ENCODE results near the gene FURIN. TPM values are rescaled to one million over a fixed set of nuclear protein-coding genes. Genes with fewer than 3 reads are reported as not detected.
"Not testable (repeated sequence)": the region's sequence is repeated elsewhere in the genome, so short reads cannot be mapped to it uniquely, and the experiment has no call there.

FURIN gene
- total RNA-seq, 3 donors from 2014 or later = 34.5 to 48.5 (median 36.4) TPM

- Histone ChIP-seq H3K27me3 (no peaks in the 10 kb centered on the region), H3K27ac (no peak overlapping the region), H3K9me3 (no peaks in the 10 kb centered on the region), H3K36me3 (no peaks in the 10 kb centered on the region), H3K4me3 (no peak overlapping the region), H3K4me1 (no peaks in the 10 kb centered on the region)
- no peak for DNase-seq (ENCODE audit: low spot score in 2 of 2)
- TF ChIP-seq POLR2AphosphoS5 (IDR thresholded peaks at IDR 0.05) (no peak), POLR2A (IDR thresholded peaks at IDR 0.05) (no peak), CTCF (IDR thresholded peaks at IDR 0.05) (no peak)
- intact Hi-C loops (cut with DNase I; ENCODE audit: low total_unique reads) = no loop called here
Observed at GRCh38 chr15:90823455-90823974, 44.9 kb upstream of the FURIN start.

GRCh38 chr15:90825115-90825899 is 43.1 kb upstream of the FURIN start:
- intact Hi-C loops (cut with DNase I; ENCODE audit: low total_unique reads); H3K36me3 ChIP-seq; H3K4me1 ChIP-seq; DNase-seq (ENCODE audit: low spot score in 2 of 2); H3K4me3 ChIP-seq; H3K27ac ChIP-seq; H3K27me3 ChIP-seq; H3K9me3 ChIP-seq: not testable (repeated sequence)

GRCh38 chr15:90826206-90826885 is 42.0 kb upstream of the FURIN start:
- H3K4me3 ChIP-seq; DNase-seq (ENCODE audit: low spot score in 2 of 2); H3K4me1 ChIP-seq; intact Hi-C loops (cut with DNase I; ENCODE audit: low total_unique reads); H3K27ac ChIP-seq; H3K36me3 ChIP-seq; H3K9me3 ChIP-seq; H3K27me3 ChIP-seq: not testable (repeated sequence)

GRCh38 chr15:90826886-90827435 is 41.4 kb upstream of the FURIN start:
- intact Hi-C loops (cut with DNase I; ENCODE audit: low total_unique reads) = no loop called here
- Histone ChIP-seq H3K36me3 (no peaks in the 10 kb centered on the region), H3K4me3 (no peak overlapping the region), H3K4me1 (no peaks in the 10 kb centered on the region), H3K9me3 (no peaks in the 10 kb centered on the region), H3K27ac (no peak overlapping the region), H3K27me3 (no peaks in the 10 kb centered on the region)
- DNase-seq (ENCODE audit: low spot score in 2 of 2) = no peak
- no peak for TF ChIP-seq POLR2A (IDR thresholded peaks at IDR 0.05)
- TF ChIP-seq CTCF (IDR thresholded peaks at IDR 0.05) = no peak
- no peak for TF ChIP-seq POLR2AphosphoS5 (IDR thresholded peaks at IDR 0.05)

GRCh38 chr15:90828111-90828510 is 40.3 kb upstream of the FURIN start:
- TF ChIP-seq POLR2AphosphoS5 (IDR thresholded peaks at IDR 0.05) (no peak), POLR2A (IDR thresholded peaks at IDR 0.05) (no peak), CTCF (IDR thresholded peaks at IDR 0.05) (no peak)
- Histone ChIP-seq H3K27ac (no peak overlapping the region), H3K9me3 (no peaks in the 10 kb centered on the region), H3K4me1 (no peaks in the 10 kb centered on the region), H3K27me3 (no peaks in the 10 kb centered on the region), H3K36me3 (no peaks in the 10 kb centered on the region), H3K4me3 (no peak overlapping the region)
- DNase-seq (ENCODE audit: low spot score in 2 of 2) = no peak
- intact Hi-C loops (cut with DNase I; ENCODE audit: low total_unique reads) = no loop called here

- no peaks in the 10 kb centered on the region for H3K27me3 ChIP-seq
- TF ChIP-seq POLR2AphosphoS5 (IDR thresholded peaks at IDR 0.05) = no peak
- TF ChIP-seq CTCF (IDR thresholded peaks at IDR 0.05) = no peak
- TF ChIP-seq POLR2A (IDR thresholded peaks at IDR 0.05) = no peak
- H3K4me3 ChIP-seq = no peak overlapping the region
Observed at GRCh38 chr15:90829126-90829525, 39.3 kb upstream of the FURIN start.

More at GRCh38 chr15:90829126-90829525, 39.3 kb upstream of the FURIN start:
- Histone ChIP-seq H3K36me3 (no peaks in the 10 kb centered on the region), H3K27ac (no peak overlapping the region), H3K9me3 (no peaks in the 10 kb centered on the region), H3K4me1 (no peaks in the 10 kb centered on the region)
- intact Hi-C loops (cut with DNase I; ENCODE audit: low total_unique reads) = no loop called here
- DNase-seq (ENCODE audit: low spot score in 2 of 2) = no peak

Measured in breast epithelium (tissue), 4 donors.